Measurements from ENCODE around the gene KIF25. TPM values are rescaled to one million over a fixed set of nuclear protein-coding genes. Genes with fewer than 3 reads are reported as not detected.

Gene KIF25
- polyA plus RNA-seq, 1 donor from 2014 or later = not detected

DNA sequence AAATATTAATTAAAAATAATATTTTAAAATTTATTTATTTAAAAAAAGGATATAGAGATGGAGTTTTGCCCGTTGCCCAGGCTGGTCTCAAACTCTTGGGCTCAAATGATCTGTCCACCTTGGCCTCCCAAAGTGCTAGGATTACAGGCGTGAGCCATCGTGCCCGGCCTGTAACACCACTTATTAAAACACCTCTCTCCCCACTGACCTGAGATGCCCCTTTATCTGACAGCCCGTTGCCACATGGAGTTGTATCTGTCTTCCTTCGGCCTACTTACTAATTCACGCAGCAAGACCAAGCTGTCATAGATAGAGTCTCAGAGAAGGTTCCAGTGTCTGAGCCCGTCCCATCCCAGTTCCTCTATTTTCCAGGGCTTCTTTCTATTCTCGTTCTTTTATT is 30.7 kb downstream of the KIF25 start:
- H3K4me3 ChIP-seq (ENCODE audit: low read length) = no peak overlapping the region
- no peaks in the 10 kb centered on the region for H3K9me3 ChIP-seq (ENCODE audit: low read length)
- no peaks in the 10 kb centered on the region for H3K36me3 ChIP-seq (ENCODE audit: insufficient read depth, low read length)
- no peaks in the 10 kb centered on the region for H3K9me2 ChIP-seq (ENCODE audit: insufficient read depth, low read length)
- H2AFZ ChIP-seq (ENCODE audit: low read depth, low read length) = no peak overlapping the region
- no peaks in the 10 kb centered on the region for H3K79me2 ChIP-seq (replicated peaks; ENCODE audit: insufficient read depth, low read length)
- H4K20me1 ChIP-seq (ENCODE audit: insufficient read depth) = no peaks in the 10 kb centered on the region
- H3F3A ChIP-seq (ENCODE audit: insufficient read depth, low read length, poor library complexity, severe bottlenecking) = no peaks in the 10 kb centered on the region
- H3K9ac ChIP-seq (ENCODE audit: low read length) = no peak overlapping the region
- H3K27ac ChIP-seq (ENCODE audit: low read length) = no peak overlapping the region
- TF ChIP-seq MXI1 (conservative IDR thresholded peaks at IDR 0.05; ENCODE audit: poor library complexity, severe bottlenecking) (no peak), RAD21 (conservative IDR thresholded peaks at IDR 0.05) (no peak), EZH2 (IDR thresholded peaks at IDR 0.05; ENCODE audit: borderline replicate concordance, insufficient read depth, low read length, poor library complexity, severe bottlenecking) (no peak), SMC3 (conservative IDR thresholded peaks at IDR 0.05; ENCODE audit: poor library complexity) (no peak), TAF1 (IDR thresholded peaks at IDR 0.05; ENCODE audit: low read depth) (no peak), EP300 (conservative IDR thresholded peaks at IDR 0.05; ENCODE audit: poor library complexity, severe bottlenecking) (no peak), POLR2AphosphoS5 (IDR thresholded peaks at IDR 0.05) (no peak)
- TF ChIP-seq, protein P1, sequence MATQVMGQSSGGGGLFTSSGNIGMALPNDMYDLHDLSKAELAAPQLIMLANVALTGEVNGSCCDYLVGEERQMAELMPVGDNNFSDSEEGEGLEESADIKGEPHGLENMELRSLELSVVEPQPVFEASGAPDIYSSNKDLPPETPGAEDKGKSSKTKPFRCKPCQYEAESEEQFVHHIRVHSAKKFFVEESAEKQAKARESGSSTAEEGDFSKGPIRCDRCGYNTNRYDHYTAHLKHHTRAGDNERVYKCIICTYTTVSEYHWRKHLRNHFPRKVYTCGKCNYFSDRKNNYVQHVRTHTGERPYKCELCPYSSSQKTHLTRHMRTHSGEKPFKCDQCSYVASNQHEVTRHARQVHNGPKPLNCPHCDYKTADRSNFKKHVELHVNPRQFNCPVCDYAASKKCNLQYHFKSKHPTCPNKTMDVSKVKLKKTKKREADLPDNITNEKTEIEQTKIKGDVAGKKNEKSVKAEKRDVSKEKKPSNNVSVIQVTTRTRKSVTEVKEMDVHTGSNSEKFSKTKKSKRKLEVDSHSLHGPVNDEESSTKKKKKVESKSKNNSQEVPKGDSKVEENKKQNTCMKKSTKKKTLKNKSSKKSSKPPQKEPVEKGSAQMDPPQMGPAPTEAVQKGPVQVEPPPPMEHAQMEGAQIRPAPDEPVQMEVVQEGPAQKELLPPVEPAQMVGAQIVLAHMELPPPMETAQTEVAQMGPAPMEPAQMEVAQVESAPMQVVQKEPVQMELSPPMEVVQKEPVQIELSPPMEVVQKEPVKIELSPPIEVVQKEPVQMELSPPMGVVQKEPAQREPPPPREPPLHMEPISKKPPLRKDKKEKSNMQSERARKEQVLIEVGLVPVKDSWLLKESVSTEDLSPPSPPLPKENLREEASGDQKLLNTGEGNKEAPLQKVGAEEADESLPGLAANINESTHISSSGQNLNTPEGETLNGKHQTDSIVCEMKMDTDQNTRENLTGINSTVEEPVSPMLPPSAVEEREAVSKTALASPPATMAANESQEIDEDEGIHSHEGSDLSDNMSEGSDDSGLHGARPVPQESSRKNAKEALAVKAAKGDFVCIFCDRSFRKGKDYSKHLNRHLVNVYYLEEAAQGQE (IDR thresholded peaks at IDR 0.05; ENCODE audit: borderline replicate concordance) = no peak
- TF ChIP-seq, protein P2, sequence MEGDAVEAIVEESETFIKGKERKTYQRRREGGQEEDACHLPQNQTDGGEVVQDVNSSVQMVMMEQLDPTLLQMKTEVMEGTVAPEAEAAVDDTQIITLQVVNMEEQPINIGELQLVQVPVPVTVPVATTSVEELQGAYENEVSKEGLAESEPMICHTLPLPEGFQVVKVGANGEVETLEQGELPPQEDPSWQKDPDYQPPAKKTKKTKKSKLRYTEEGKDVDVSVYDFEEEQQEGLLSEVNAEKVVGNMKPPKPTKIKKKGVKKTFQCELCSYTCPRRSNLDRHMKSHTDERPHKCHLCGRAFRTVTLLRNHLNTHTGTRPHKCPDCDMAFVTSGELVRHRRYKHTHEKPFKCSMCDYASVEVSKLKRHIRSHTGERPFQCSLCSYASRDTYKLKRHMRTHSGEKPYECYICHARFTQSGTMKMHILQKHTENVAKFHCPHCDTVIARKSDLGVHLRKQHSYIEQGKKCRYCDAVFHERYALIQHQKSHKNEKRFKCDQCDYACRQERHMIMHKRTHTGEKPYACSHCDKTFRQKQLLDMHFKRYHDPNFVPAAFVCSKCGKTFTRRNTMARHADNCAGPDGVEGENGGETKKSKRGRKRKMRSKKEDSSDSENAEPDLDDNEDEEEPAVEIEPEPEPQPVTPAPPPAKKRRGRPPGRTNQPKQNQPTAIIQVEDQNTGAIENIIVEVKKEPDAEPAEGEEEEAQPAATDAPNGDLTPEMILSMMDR (IDR thresholded peaks at IDR 0.05; ENCODE audit: poor library complexity, severe bottlenecking) = no peak
- H3K27me3 ChIP-seq (ENCODE audit: insufficient read depth, low read depth, low read length) = no peaks in the 10 kb centered on the region
- H3K4me2 ChIP-seq (ENCODE audit: low read length) = no peak overlapping the region

DNA sequence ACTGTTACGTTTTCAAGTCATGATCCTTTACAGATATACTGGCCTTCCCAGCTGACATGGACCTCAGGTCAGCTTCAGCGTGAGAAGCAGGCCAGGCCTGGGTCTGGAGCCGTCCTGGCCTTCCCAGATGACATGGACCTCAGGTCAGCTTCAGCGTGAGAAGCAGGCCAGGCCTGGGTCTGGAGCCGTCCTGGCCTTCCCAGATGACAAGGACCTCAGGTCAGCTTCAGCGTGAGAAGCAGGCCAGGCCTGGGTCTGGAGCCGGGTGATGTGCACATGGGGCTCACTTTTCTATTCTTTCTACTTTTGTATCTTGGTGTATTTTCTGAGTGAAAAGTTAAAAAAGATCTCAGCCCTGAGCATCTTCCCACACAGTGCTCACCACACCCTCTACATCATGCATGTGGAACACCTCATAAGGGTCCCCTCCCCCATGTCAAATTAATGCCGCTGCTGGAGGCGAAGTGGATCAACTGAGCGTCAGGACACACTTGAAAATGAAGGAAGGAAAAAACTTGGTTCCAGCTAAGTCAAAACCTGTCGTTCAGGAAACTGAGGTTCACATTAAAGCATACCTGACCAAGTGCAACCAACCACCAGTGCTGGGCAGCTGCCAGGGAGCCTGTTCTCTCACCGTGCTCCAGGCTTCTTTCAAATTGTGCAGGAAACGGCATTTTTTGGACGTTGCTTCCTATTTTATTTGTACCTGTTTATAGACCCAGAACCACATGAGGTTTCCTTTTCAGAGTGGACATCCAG is 32.2 kb downstream of the KIF25 start:
- Histone ChIP-seq H2AFZ (ENCODE audit: low read depth, low read length) (no peak overlapping the region), H3K79me2 (replicated peaks; ENCODE audit: insufficient read depth, low read length) (no peaks in the 10 kb centered on the region), H3K27ac (ENCODE audit: low read length) (no peak overlapping the region), H3K9ac (ENCODE audit: low read length) (no peak overlapping the region), H3K9me3 (ENCODE audit: low read length) (no peaks in the 10 kb centered on the region), H3K27me3 (ENCODE audit: insufficient read depth, low read depth, low read length) (no peaks in the 10 kb centered on the region), H3K4me2 (ENCODE audit: low read length) (no peak overlapping the region), H3K4me3 (ENCODE audit: low read length) (no peak overlapping the region), H4K20me1 (ENCODE audit: insufficient read depth) (no peaks in the 10 kb centered on the region), H3K9me2 (ENCODE audit: insufficient read depth, low read length) (no peaks in the 10 kb centered on the region), H3K36me3 (ENCODE audit: insufficient read depth, low read length) (no peaks in the 10 kb centered on the region), H3F3A (ENCODE audit: insufficient read depth, low read length, poor library complexity, severe bottlenecking) (no peaks in the 10 kb centered on the region)
- TF ChIP-seq POLR2AphosphoS5 (IDR thresholded peaks at IDR 0.05) (no peak), SMC3 (conservative IDR thresholded peaks at IDR 0.05; ENCODE audit: poor library complexity) (no peak), EZH2 (IDR thresholded peaks at IDR 0.05; ENCODE audit: borderline replicate concordance, insufficient read depth, low read length, poor library complexity, severe bottlenecking) (no peak), MXI1 (conservative IDR thresholded peaks at IDR 0.05; ENCODE audit: poor library complexity, severe bottlenecking) (no peak), TAF1 (IDR thresholded peaks at IDR 0.05; ENCODE audit: low read depth) (no peak), EP300 (conservative IDR thresholded peaks at IDR 0.05; ENCODE audit: poor library complexity, severe bottlenecking) (no peak), RAD21 (conservative IDR thresholded peaks at IDR 0.05) (no peak)
- TF ChIP-seq, protein P1 (IDR thresholded peaks at IDR 0.05; ENCODE audit: borderline replicate concordance) = no peak
- TF ChIP-seq, protein P2 (IDR thresholded peaks at IDR 0.05; ENCODE audit: poor library complexity, severe bottlenecking) = no peak
